ENCODE results near the gene VPS8. TPM values are rescaled to one million over a fixed set of nuclear protein-coding genes. Genes with fewer than 3 reads are reported as not detected.

Gene VPS8
- total and polyA plus RNA-seq, 9 of the 15 experiments (the other 6 are each of a cell fraction or from before 2014, with no cell fraction given): 7.2 to 41.0 (median 28.3) TPM

DNA sequence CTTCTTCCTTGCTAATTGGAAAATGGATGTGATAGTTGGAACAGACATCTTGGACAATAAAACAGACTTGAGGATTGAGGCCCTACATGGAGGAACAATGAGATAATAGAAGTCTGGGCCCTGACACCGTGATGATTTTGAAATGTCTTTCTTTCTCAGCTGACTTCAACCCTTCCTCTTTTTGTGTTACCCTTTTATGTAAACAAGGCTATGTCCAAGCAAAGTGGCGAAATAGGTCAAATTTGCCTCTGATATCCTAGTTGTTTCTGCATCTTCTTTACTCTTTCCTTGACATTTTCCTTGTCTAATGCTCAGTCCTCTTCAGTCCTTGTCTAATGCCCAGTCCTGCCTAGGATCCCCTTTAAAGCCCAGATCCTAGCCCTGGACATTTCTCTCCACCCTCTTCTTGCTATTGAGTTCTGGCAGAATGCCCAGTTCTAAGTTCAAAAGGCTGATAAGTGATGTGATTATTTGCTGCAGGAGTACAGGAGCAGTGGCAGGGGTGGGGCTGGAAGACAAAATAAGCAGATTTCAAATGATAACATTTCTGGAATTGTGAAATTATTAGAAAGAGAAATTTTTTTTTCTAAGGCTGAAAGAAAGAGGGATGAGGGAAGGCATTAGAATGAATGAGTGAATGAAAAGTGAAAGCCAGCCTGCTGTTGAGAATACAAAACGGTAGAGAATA, 6.5 kb upstream of the VPS8 start (continued):
- TF ChIP-seq ZBTB8A (IDR thresholded peaks at IDR 0.05; ENCODE audit: partially characterized antibody) (no peak), CTBP1 (IDR thresholded peaks at IDR 0.05; ENCODE audit: borderline replicate concordance) (0 out of 2 replicates have a peak, but pooled peaks have one; percentile 42), SMARCE1 (IDR thresholded peaks at IDR 0.05) (peak; percentile 69; the same call in 1 of the 2 replicates), NFIC (IDR thresholded peaks at IDR 0.05) (peak; percentile 91)
- TF ChIP-seq, protein P1, sequence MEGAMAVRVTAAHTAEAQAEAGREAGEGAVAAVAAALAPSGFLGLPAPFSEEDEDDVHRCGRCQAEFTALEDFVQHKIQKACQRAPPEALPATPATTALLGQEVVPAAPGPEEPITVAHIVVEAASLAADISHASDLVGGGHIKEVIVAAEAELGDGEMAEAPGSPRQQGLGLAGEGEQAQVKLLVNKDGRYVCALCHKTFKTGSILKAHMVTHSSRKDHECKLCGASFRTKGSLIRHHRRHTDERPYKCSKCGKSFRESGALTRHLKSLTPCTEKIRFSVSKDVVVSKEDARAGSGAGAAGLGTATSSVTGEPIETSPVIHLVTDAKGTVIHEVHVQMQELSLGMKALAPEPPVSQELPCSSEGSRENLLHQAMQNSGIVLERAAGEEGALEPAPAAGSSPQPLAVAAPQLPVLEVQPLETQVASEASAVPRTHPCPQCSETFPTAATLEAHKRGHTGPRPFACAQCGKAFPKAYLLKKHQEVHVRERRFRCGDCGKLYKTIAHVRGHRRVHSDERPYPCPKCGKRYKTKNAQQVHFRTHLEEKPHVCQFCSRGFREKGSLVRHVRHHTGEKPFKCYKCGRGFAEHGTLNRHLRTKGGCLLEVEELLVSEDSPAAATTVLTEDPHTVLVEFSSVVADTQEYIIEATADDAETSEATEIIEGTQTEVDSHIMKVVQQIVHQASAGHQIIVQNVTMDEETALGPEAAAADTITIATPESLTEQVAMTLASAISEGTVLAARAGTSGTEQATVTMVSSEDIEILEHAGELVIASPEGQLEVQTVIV (CRISPR knock-in tag; IDR thresholded peaks at IDR 0.05; ENCODE audit: borderline replicate concordance): no peak

DNA sequence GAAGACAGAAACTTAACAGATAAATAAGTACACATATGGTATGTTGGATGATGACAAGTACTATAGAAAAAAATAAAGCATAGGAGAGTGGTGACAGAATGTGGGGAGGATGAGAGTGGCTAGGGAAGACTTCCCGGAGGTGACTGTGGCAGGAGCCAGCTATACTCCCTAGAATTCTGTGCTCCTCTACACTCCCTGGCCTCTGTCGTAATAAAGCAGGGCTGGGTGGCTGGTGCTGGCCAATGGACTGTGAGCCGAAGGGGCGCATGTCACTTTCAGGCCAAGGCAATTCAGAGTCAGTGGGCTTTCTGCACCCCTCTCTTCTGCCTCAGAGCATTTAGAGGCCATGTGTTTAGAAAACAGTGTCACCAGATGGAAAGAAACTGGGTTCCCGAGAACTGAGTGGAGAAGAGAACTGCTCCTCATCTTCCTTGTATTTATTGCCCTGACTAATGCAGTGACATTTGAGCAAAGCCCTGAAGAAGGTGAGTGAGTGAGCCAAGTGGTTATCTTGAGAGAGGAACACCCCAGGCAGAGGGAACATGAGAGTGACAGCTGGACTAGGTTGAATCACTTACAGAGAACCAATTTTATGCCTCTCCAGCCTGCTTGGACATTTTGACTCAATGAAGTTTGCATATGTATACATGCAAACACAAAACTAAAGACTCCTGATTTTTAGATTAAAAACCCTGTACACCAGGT, 5.2 kb upstream of the VPS8 start:
- intact Hi-C loops (cut with micrococcal nuclease): no loop called here
- Histone ChIP-seq H2AFZ (ENCODE audit: low read depth, low read length) (no peak overlapping the region), H3K4me2 (ENCODE audit: insufficient read depth, low read length) (no peak overlapping the region), H3K4me3 (no peak overlapping the region), H3K4me1 (replicated peaks in 1 of 2; ENCODE audit: control insufficient read depth in 2 of 2, insufficient read depth in 2 of 2, low read length in 2 of 2) (peaks cover 0 to 14% of the 10 kb centered on the region in 2 experiments; a peak in 4 of 5 replicates), H3K27me3 (ENCODE audit: control insufficient read depth in 2 of 2, insufficient read depth in 2 of 2, low read length in 2 of 2) (peaks cover 0 to 5% of the 10 kb centered on the region in 2 experiments; a peak in 2 of 5 replicates), H3K79me2 (ENCODE audit: control insufficient read depth, insufficient read depth, low read length) (no peaks in the 10 kb centered on the region), H3K36me3 (ENCODE audit: control insufficient read depth, insufficient read depth, low read length) (no peaks in the 10 kb centered on the region), H3K9ac (ENCODE audit: insufficient read depth in 1 of 2, low read depth in 2 of 2, low read length in 2 of 2) (no peak overlapping the region), H3K9me1 (ENCODE audit: control insufficient read depth, insufficient read depth, low read length) (no peaks in the 10 kb centered on the region), H3K9me3 (replicated peaks; ENCODE audit: control insufficient read depth, insufficient read depth, low read depth, low read length) (no peaks in the 10 kb centered on the region), H3K27ac (ENCODE audit: extremely low read depth, low read depth, low read length) (no peak overlapping the region), H4K20me1 (replicated peaks; ENCODE audit: control insufficient read depth, insufficient read depth, low read length) (no peaks in the 10 kb centered on the region)
- TF ChIP-seq, protein P2, sequence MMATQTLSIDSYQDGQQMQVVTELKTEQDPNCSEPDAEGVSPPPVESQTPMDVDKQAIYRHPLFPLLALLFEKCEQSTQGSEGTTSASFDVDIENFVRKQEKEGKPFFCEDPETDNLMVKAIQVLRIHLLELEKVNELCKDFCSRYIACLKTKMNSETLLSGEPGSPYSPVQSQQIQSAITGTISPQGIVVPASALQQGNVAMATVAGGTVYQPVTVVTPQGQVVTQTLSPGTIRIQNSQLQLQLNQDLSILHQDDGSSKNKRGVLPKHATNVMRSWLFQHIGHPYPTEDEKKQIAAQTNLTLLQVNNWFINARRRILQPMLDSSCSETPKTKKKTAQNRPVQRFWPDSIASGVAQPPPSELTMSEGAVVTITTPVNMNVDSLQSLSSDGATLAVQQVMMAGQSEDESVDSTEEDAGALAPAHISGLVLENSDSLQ (IDR thresholded peaks at IDR 0.05): peak; percentile 75
- TF ChIP-seq, protein P3, sequence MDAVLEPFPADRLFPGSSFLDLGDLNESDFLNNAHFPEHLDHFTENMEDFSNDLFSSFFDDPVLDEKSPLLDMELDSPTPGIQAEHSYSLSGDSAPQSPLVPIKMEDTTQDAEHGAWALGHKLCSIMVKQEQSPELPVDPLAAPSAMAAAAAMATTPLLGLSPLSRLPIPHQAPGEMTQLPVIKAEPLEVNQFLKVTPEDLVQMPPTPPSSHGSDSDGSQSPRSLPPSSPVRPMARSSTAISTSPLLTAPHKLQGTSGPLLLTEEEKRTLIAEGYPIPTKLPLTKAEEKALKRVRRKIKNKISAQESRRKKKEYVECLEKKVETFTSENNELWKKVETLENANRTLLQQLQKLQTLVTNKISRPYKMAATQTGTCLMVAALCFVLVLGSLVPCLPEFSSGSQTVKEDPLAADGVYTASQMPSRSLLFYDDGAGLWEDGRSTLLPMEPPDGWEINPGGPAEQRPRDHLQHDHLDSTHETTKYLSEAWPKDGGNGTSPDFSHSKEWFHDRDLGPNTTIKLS (IDR thresholded peaks at IDR 0.05; ENCODE audit: borderline replicate concordance, low read depth): no peak
- FAIRE-seq (no peak), ATAC-seq (no peak), DNase-seq (ENCODE audit: extremely low read depth in 1 of 4, low spot score in 3 of 4) (peak in 1 of 4 experiments; percentile 28)
- in situ Hi-C loops (cut with MboI): no loop called here
- WGBS (ENCODE audit: insufficient coverage, low coverage, missing lambda C conversion rate): 43% methylated on average over 5 of the region's 5 CpGs
- ChIA-PET CTCF (ENCODE audit: low intra/inter-chr PET ratio) (interaction anchor here (0.6 kb wide), 1 partner anchor 25 kb away, joined by 4 read pairs; no protein-coding TSS in a partner anchor), POLR2A (no interaction called here)
- no TSS peak for BruUV-seq (replicated peaks)

All from K562 (cell line).